Measurements from ENCODE around the gene TRIM62.

GRCh38 chr1:33171977-33172813 lies 9.6 kb downstream of the TRIM62 start:
- TF ChIP-seq, protein P1, sequence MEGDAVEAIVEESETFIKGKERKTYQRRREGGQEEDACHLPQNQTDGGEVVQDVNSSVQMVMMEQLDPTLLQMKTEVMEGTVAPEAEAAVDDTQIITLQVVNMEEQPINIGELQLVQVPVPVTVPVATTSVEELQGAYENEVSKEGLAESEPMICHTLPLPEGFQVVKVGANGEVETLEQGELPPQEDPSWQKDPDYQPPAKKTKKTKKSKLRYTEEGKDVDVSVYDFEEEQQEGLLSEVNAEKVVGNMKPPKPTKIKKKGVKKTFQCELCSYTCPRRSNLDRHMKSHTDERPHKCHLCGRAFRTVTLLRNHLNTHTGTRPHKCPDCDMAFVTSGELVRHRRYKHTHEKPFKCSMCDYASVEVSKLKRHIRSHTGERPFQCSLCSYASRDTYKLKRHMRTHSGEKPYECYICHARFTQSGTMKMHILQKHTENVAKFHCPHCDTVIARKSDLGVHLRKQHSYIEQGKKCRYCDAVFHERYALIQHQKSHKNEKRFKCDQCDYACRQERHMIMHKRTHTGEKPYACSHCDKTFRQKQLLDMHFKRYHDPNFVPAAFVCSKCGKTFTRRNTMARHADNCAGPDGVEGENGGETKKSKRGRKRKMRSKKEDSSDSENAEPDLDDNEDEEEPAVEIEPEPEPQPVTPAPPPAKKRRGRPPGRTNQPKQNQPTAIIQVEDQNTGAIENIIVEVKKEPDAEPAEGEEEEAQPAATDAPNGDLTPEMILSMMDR (IDR thresholded peaks at IDR 0.05), result no peak
- no peak for TF ChIP-seq POLR2A (IDR thresholded peaks at IDR 0.05)

Data from testis (tissue), 2 donors.